GM19035 (cell line): ENCODE measurements around the gene KLHL33.

Source experiments
- ATAC-seq: cut with Tn5 transposase; IDR thresholded peaks from one replicate; pipeline ENCODE4 v1.9.1; 2021; ENCODE audit not compliant: unreplicated experiment

KLHL33 gene

GRCh38 chr14:20376071-20376588 lies 59.8 kb downstream of the KLHL33 start:
- ATAC-seq = no peak
